Left cardiac atrium (tissue), 4 donors: ENCODE results near the gene IGBP1. TPM values are rescaled to one million over a fixed set of nuclear protein-coding genes. Genes with fewer than 3 reads are reported as not detected.
"Not testable (repeated sequence)": the region's sequence is repeated elsewhere in the genome, so short reads cannot be mapped to it uniquely, and the experiment has no call there.

Experiments
- ATAC-seq, 2 donors: fragments of 200-7000 bp; cut with Tn5 transposase; one replicate each; pipeline ENCODE4 v1.9.1; 2020; ENCODE audit warnings: mild to moderate bottlenecking in 2 of 2, moderate library complexity in 2 of 2
- DNase-seq: peaks from one replicate; pipeline ENCODE4 v3.0.0-alpha.2; 2020
- intact Hi-C, 2 donors: fragments of 100-400 bp; cut with DNase I; formaldehyde crosslinking; loops; one replicate each; pipeline versions ENCODE4 v1.14.1 to v1.15.1; 2022 to 2023
- long read RNA-seq: library from polyadenylated mRNA; unstranded; transcript quantifications from one replicate; pipeline ENCODE4 v2.0.0, GENCODE V29; 2021
- total RNA-seq, 2 donors: library from RNA; stranded (reverse); fragmentation: NEBNext Ultra II Directional; extraction: Animal tissue kit (Norgen Biotek cat#: 25700); gene quantifications; one replicate each; pipeline ENCODE4 v1.2.1, GENCODE V29; 2021
- donor health status: DM: no; HTN: yes; CAD: no.
- donor health status: DM: no; HTN: yes; CAD: no; lungs with severe emphysema.
- donor health status: DM: yes; HTN: yes; CAD: no.
- donor health status: Dilated cardiomyopathy.

IGBP1 gene
- 10 to 100 TPM; 39.8 to 41.6 TPM for total RNA-seq
- long read RNA-seq, transcript IGBP1-201 (6 exons, 1,862 nt), result major isoform, 20 of 23 reads
- long read RNA-seq, partial matches to known transcripts, result 0 of 23 reads
- long read RNA-seq, other reads (novel, unspliced or antisense), result 2 of 23 reads

GRCh38 chrX:70133303-70134115 is at the start of gene IGBP1:
IGBP1 (plus strand) TSS chrX:70133447; CDS start chrX:70133948, 501 bp downstream.
- DNase-seq (peak; percentile 80), ATAC-seq (peak; percentile 92 to 95)
- intact Hi-C loops, result no loop called here

- no peak for ATAC-seq
- DNase-seq, result no peak
- intact Hi-C loops, result loop anchor here in 1 of 2 donors (5.0 kb wide), 1 partner anchor 42 kb away; no protein-coding TSS in a partner anchor
Observed at GRCh38 chrX:70084592-70085240, 48.5 kb upstream of the IGBP1 start.

GRCh38 chrX:70087857-70088630 is 45.2 kb upstream of the IGBP1 start:
- DNase-seq, result no peak
- intact Hi-C loops, result loop anchor here in 1 of 2 donors (5.0 kb wide), 1 partner anchor 46 kb away; no protein-coding TSS in a partner anchor
- peak; percentile 47 to 55 for ATAC-seq

GRCh38 chrX:70088751-70089150 is 44.5 kb upstream of the IGBP1 start:
- ATAC-seq, result no peak
- no peak for DNase-seq
- intact Hi-C loops, result loop anchor here in 1 of 2 donors (5.0 kb wide), 1 partner anchor 46 kb away; no protein-coding TSS in a partner anchor

- DNase-seq (no peak), ATAC-seq (no peak)
- intact Hi-C loops, result loop anchor here in 1 of 2 donors (5.0 to 10.0 kb wide), 3 partner anchors 47 to 665 kb away; no protein-coding TSS in a partner anchor
Observed at GRCh38 chrX:70089604-70090297, 43.5 kb upstream of the IGBP1 start.

GRCh38 chrX:70092247-70092646 is 41.0 kb upstream of the IGBP1 start:
- intact Hi-C loops, result loop anchor here in 1 of 2 donors (5.0 to 10.0 kb wide), 2 partner anchors 60 to 667 kb away; no protein-coding TSS in a partner anchor
- DNase-seq (no peak), ATAC-seq (no peak)

- no peak for ATAC-seq
- DNase-seq, result no peak
- intact Hi-C loops, result loop anchor here (2.0 to 10.0 kb wide), 5 partner anchors 64 to 1899 kb away; no protein-coding TSS in a partner anchor
Observed at GRCh38 chrX:70096052-70096451, 37.2 kb upstream of the IGBP1 start.

- no peak for ATAC-seq
- intact Hi-C loops, result no loop called here
- no peak for DNase-seq
Observed at GRCh38 chrX:70105229-70105628, 28.0 kb upstream of the IGBP1 start.

- DNase-seq, ATAC-seq, intact Hi-C loops: not testable (repeated sequence)
Observed at GRCh38 chrX:70111436-70112026, 21.7 kb upstream of the IGBP1 start.

- ATAC-seq (no peak), DNase-seq (no peak)
- intact Hi-C loops, result no loop called here
Observed at GRCh38 chrX:70117738-70118137, 15.5 kb upstream of the IGBP1 start.

- ATAC-seq, DNase-seq, intact Hi-C loops: not testable (repeated sequence)
Observed at GRCh38 chrX:70123014-70123413, 10.2 kb upstream of the IGBP1 start.

GRCh38 chrX:70124678-70125077 is 8.6 kb upstream of the IGBP1 start:
- no peak for DNase-seq
- no peak for ATAC-seq
- intact Hi-C loops, result no loop called here

- intact Hi-C loops, result no loop called here
- ATAC-seq, result no peak
- DNase-seq, result no peak
Observed at GRCh38 chrX:70128071-70128470, 5.2 kb upstream of the IGBP1 start.

- intact Hi-C loops, result no loop called here
- DNase-seq (no peak), ATAC-seq (peak in 1 of 2 donors; percentile 45)
Observed at GRCh38 chrX:70129816-70130215, 3.4 kb upstream of the IGBP1 start.

- ATAC-seq (no peak), DNase-seq (no peak)
- intact Hi-C loops, result no loop called here
Observed at GRCh38 chrX:70132224-70132623, 1.0 kb upstream of the IGBP1 start.

GRCh38 chrX:70132877-70133302 is 357 bp upstream of the IGBP1 start:
- intact Hi-C loops, result no loop called here
- DNase-seq, result no peak
- ATAC-seq, result peak; percentile 3 to 40

GRCh38 chrX:70134116-70134477 is 850 bp downstream of the IGBP1 start:
- intact Hi-C loops, result no loop called here
- DNase-seq, result no peak
- ATAC-seq, result peak in 1 of 2 donors; percentile 9

- DNase-seq, result no peak
- ATAC-seq, result no peak
- intact Hi-C loops, result no loop called here
Observed at GRCh38 chrX:70138622-70139021, 5.4 kb downstream of the IGBP1 start.
